Esophagus muscularis mucosa (tissue), 3 donors: ENCODE data around the gene TBCEL.

ENCODE experiments used
- EP300 ChIP-seq: sonication (generic); formaldehyde crosslinking; IDR thresholded peaks from one replicate; pipeline ENCODE4 v1.6.1; 2017; ENCODE audit warnings: antibody characterized with exemption
- TF ChIP-seq, protein P1 (sequence below), 3 experiments: fragments of 200-600 bp in 2 of 3; fragments of 450-650 bp in 1 of 3; sonication (generic) in 2 of 3; IDR thresholded peaks; one replicate each; pipeline ENCODE4 v1.5.1; 2017 to 2019; ENCODE audit warnings: antibody characterized with exemption in 3 of 3, mild to moderate bottlenecking in 2 of 3, moderate library complexity in 1 of 3

DNA sequence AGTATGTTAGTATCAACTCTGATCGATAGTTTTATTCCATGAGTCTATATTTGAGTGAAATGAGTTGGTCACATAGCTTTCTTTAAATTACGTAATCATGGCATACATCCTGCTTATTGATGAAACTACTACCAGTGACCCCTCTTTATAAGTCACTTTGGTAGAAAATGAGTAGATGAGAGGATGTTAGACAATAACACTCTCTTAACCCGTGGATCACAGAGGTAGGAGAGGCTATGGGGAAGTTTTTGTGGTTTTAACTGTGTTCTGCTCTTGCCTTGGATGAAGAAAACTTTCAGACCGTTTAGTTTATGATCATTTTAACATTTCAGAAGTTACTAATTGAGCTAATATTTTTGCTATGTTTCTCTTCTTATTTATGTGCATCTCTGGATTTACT, 34.0 kb downstream of the TBCEL start:
- TF ChIP-seq, protein P1, sequence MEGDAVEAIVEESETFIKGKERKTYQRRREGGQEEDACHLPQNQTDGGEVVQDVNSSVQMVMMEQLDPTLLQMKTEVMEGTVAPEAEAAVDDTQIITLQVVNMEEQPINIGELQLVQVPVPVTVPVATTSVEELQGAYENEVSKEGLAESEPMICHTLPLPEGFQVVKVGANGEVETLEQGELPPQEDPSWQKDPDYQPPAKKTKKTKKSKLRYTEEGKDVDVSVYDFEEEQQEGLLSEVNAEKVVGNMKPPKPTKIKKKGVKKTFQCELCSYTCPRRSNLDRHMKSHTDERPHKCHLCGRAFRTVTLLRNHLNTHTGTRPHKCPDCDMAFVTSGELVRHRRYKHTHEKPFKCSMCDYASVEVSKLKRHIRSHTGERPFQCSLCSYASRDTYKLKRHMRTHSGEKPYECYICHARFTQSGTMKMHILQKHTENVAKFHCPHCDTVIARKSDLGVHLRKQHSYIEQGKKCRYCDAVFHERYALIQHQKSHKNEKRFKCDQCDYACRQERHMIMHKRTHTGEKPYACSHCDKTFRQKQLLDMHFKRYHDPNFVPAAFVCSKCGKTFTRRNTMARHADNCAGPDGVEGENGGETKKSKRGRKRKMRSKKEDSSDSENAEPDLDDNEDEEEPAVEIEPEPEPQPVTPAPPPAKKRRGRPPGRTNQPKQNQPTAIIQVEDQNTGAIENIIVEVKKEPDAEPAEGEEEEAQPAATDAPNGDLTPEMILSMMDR (IDR thresholded peaks at IDR 0.05) = no peak
- no peak for TF ChIP-seq EP300
